ENCODE data around the gene CMBL.

DNA sequence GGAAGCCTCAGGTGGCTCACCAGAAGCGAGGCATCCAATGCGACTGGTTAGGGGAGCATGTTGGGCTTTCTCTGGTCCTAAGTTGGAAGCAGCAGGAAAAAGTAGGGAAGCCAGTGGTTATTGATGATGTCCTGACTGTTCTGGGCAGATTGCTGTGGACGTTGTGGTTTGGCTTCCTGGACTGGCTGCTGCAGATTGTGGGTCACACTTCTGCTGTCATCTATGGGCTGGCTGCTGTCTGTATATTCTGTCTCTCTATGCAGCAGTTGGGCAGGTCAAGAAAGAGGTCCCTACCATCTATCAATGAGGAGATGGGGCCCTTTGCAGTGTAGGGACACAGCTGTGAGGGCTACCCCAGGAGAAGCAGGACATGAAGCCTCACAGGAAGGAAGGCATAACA, 32.3 kb upstream of the CMBL start:
- TF ChIP-seq, protein P1, sequence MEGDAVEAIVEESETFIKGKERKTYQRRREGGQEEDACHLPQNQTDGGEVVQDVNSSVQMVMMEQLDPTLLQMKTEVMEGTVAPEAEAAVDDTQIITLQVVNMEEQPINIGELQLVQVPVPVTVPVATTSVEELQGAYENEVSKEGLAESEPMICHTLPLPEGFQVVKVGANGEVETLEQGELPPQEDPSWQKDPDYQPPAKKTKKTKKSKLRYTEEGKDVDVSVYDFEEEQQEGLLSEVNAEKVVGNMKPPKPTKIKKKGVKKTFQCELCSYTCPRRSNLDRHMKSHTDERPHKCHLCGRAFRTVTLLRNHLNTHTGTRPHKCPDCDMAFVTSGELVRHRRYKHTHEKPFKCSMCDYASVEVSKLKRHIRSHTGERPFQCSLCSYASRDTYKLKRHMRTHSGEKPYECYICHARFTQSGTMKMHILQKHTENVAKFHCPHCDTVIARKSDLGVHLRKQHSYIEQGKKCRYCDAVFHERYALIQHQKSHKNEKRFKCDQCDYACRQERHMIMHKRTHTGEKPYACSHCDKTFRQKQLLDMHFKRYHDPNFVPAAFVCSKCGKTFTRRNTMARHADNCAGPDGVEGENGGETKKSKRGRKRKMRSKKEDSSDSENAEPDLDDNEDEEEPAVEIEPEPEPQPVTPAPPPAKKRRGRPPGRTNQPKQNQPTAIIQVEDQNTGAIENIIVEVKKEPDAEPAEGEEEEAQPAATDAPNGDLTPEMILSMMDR (IDR thresholded peaks at IDR 0.05): no peak
- TF ChIP-seq POLR2A (IDR thresholded peaks at IDR 0.05): no peak

Measured in thyroid gland (tissue), 4 donors.